ENCODE results near the gene KDM4E. TPM values are rescaled to one million over a fixed set of nuclear protein-coding genes. Genes with fewer than 3 reads are reported as not detected.

KDM4E gene
- total RNA-seq, result not detected

DNA sequence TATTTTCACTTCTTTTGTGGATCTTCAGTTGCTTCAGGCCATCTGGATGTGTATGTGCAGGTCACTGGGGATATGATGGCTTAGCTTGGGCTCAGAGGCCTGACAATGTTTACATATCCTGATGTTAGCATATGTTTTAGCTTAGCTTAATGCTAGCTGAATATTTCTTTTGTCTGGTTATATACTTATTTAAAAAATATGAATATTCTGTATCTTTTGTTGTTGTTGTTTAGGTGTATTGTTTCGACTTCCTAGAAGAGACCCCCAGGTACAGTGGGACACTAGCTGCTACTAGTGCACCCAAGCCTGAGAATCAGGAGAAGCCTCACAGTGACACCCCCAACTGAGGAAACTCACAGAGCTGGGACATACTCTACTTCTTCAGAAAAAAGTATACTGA lies at the start of gene KDM4E:
KDM4E (plus strand) TSS at position 301 of the 400 bp plus-strand sequence. CDS start 300 bp downstream, outside the sequence.
- WGBS, 2 donors, result 59 to 77% methylated on average over 1 of the region's 1 CpG
- no peak for DNase-seq (ENCODE audit: low spot score in 2 of 2)

DNA sequence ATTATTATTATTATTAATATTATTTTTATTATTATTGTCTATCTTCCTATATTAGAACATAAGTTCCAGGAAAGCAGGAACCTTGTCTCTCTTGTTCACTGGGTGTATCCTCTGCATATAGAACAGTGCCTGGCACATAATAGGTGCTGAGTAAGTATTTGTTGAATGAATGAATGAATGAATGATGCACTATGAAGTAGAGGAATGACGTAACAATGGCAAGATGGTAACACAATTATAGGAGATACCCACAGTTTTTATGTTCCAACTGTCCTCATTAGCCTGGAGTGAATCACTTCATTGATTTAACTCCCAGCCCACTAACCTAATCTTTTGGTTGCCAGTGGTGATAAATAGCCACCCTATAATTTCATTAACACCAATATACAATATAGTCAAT lies 49.5 kb upstream of the KDM4E start:
- no peak overlapping the region for H3K4me3 ChIP-seq
- 90 to 96% methylated on average over 1 of the region's 1 CpG for WGBS, 2 donors
- peaks cover 0 to 24% (median 10%) of the 10 kb centered on the region in 4 donors for H3K4me1 ChIP-seq

More for the DNA sequence above, at the start of gene KDM4E:
- no peak for TF ChIP-seq EP300 (IDR thresholded peaks at IDR 0.05)
- TF ChIP-seq, protein P1, sequence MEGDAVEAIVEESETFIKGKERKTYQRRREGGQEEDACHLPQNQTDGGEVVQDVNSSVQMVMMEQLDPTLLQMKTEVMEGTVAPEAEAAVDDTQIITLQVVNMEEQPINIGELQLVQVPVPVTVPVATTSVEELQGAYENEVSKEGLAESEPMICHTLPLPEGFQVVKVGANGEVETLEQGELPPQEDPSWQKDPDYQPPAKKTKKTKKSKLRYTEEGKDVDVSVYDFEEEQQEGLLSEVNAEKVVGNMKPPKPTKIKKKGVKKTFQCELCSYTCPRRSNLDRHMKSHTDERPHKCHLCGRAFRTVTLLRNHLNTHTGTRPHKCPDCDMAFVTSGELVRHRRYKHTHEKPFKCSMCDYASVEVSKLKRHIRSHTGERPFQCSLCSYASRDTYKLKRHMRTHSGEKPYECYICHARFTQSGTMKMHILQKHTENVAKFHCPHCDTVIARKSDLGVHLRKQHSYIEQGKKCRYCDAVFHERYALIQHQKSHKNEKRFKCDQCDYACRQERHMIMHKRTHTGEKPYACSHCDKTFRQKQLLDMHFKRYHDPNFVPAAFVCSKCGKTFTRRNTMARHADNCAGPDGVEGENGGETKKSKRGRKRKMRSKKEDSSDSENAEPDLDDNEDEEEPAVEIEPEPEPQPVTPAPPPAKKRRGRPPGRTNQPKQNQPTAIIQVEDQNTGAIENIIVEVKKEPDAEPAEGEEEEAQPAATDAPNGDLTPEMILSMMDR (IDR thresholded peaks at IDR 0.05), result no peak
- no peak for TF ChIP-seq POLR2A (IDR thresholded peaks at IDR 0.05)
- Histone ChIP-seq H3K27ac (no peak within 1 kb of the TSS), H3K9me3 (no peaks in the 10 kb centered on the region), H3K4me3 (no peak within 1 kb of the TSS), H3K27me3 (no peaks in the 10 kb centered on the region), H3K4me1 (no peaks in the 10 kb centered on the region), H3K36me3 (no peaks in the 10 kb centered on the region)

DNA sequence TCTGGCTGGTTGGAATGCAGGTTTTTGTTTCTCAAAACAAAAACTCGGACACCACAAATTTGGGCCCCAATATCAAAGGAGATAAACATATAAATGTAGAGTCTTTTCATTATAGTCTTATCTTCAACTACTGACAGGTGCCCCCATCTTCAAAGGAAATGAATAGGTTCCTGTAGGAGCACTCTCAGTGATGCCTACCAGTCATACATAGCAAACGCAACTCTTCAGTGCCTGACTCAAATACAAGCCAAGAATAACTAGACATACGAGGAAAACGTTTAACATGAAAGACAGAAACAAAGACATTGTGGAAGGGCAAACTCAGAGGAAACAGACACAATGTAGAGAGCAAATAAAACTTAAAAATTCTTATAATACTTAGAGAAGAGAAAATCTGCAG lies 37.7 kb upstream of the KDM4E start:
- Histone ChIP-seq H3K36me3 (no peaks in the 10 kb centered on the region), H3K4me1 (no peaks in the 10 kb centered on the region), H3K9me3 (no peaks in the 10 kb centered on the region), H3K27ac (no peak overlapping the region), H3K27me3 (no peaks in the 10 kb centered on the region), H3K4me3 (no peak overlapping the region)
- no peak for DNase-seq (ENCODE audit: low spot score in 2 of 2)
- TF ChIP-seq, protein P1 (IDR thresholded peaks at IDR 0.05), result no peak
- TF ChIP-seq EP300 (IDR thresholded peaks at IDR 0.05) (no peak), POLR2A (IDR thresholded peaks at IDR 0.05) (no peak)
- 64 to 67% methylated on average over 4 of the region's 4 CpGs for WGBS, 2 donors

More for the DNA sequence above, 49.5 kb upstream of the KDM4E start:
- DNase-seq (ENCODE audit: low spot score in 2 of 2), result no peak
- Histone ChIP-seq H3K27ac (no peak overlapping the region), H3K36me3 (peaks cover 0 to 10% (median 5%) of the 10 kb centered on the region in 3 donors), H3K27me3 (no peaks in the 10 kb centered on the region), H3K9me3 (no peaks in the 10 kb centered on the region)
- TF ChIP-seq EP300 (IDR thresholded peaks at IDR 0.05), result no peak
- TF ChIP-seq POLR2A (IDR thresholded peaks at IDR 0.05), result no peak
- TF ChIP-seq, protein P1 (IDR thresholded peaks at IDR 0.05), result no peak

DNA sequence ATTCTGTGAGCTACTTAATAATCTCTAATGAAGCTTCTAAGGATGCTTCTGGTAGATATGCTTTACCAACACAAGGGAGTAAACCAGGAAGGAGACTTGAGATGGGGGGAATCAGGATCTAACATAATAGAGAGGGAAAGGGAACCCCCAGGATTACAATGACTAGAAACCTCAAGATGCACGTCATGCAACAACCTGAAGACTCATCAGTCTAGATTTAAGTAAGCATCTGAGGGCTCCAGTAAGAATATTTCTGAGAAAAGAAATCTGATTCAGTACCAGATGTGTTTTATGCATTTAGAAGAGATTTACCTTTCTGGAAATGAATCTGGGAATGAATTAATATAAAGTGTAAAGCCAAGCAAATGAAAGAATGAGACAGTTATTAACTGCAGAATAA lies 36.3 kb upstream of the KDM4E start:
- TF ChIP-seq POLR2A (IDR thresholded peaks at IDR 0.05) (no peak), EP300 (IDR thresholded peaks at IDR 0.05) (no peak)
- TF ChIP-seq, protein P1 (IDR thresholded peaks at IDR 0.05), result no peak
- H3K9me3 ChIP-seq, result no peaks in the 10 kb centered on the region
- no peak for DNase-seq (ENCODE audit: low spot score in 2 of 2)

DNA sequence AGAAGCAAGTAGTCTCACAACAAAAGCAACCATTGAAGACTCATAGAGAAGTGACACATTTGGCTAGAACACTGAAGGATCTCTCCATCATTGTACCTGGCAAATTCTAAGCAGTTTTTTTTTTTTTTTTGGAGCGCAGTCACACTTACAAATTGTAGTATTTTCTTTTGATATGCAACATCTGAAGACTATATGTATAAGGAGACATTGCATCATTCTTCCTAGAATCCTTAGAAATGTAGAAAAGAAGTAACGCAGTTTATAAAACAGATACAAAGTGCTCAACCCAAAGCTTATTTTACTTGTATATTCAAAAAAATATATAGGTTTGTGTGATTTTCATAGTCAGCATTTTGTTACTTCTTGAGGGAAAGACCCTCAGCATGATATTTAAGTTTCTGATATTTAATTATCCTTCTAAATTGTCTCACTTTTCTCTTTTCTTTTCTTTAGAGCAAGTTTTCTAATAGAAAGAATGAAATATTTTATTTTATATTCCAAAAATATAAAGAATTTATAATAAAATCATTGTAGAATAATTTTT lies 31.6 kb upstream of the KDM4E start:
- H3K36me3 ChIP-seq, result peaks cover 0 to 13% (median 0%) of the 10 kb centered on the region in 3 donors
- no peak overlapping the region for H3K27ac ChIP-seq
- H3K9me3 ChIP-seq, result no peaks in the 10 kb centered on the region
- DNase-seq (ENCODE audit: low spot score in 2 of 2), result no peak
- no peaks in the 10 kb centered on the region for H3K4me1 ChIP-seq
- H3K27me3 ChIP-seq, result no peaks in the 10 kb centered on the region
- no peak overlapping the region for H3K4me3 ChIP-seq
- 97 to 99% methylated on average over 2 of the region's 2 CpGs for WGBS, 2 donors
- TF ChIP-seq POLR2A (IDR thresholded peaks at IDR 0.05), result no peak
- TF ChIP-seq EP300 (IDR thresholded peaks at IDR 0.05), result no peak
- TF ChIP-seq, protein P1 (IDR thresholded peaks at IDR 0.05), result no peak

More for the DNA sequence above, 36.3 kb upstream of the KDM4E start:
- WGBS, 2 donors, result 85 to 90% methylated on average over 1 of the region's 1 CpG
- Histone ChIP-seq H3K27ac (no peak overlapping the region), H3K36me3 (no peaks in the 10 kb centered on the region), H3K4me3 (no peak overlapping the region), H3K4me1 (no peaks in the 10 kb centered on the region), H3K27me3 (no peaks in the 10 kb centered on the region)

All from tibial nerve (tissue), 4 donors.